Kidney (tissue), 14 donors: ENCODE measurements around the gene KCNT2. TPM values are rescaled to one million over a fixed set of nuclear protein-coding genes. Genes with fewer than 3 reads are reported as not detected.

Source experiments
- DNase-seq, 5 donors: peaks; one replicate each; pipeline ENCODE4 v3.0.0-alpha.2; 2013 to 2020
- FAIRE-seq: peaks from 2 replicates; lab custom pipeline; 2012; peaks lifted over from hg19 to GRCh38; lab: Jason Lieb, UNC
- H3K27ac ChIP-seq, 2 donors: one replicate each; pipeline ENCODE4 v1.7.0; 2013; ENCODE audit warnings: low read depth in 2 of 2, low read length in 2 of 2, inconsistent platforms in 1 of 2
- H3K27me3 ChIP-seq: one replicate; pipeline ENCODE4 v1.7.1; 2013; ENCODE audit warnings: low read length, inconsistent platforms; ENCODE audit not compliant: control insufficient read depth, insufficient read depth
- H3K36me3 ChIP-seq, 3 donors: one replicate each; pipeline versions ENCODE4 v1.7.0 to v1.7.1; 2013; ENCODE audit warnings: low read length in 3 of 3, control low read depth in 1 of 3, inconsistent platforms in 1 of 3; ENCODE audit not compliant: insufficient read depth in 3 of 3, control insufficient read depth in 2 of 3
- H3K4me1 ChIP-seq, 3 donors: one replicate each; pipeline versions ENCODE4 v1.7.0 to v1.7.1; 2013; ENCODE audit warnings: low read length in 3 of 3, inconsistent platforms in 1 of 3, low read depth in 1 of 3; ENCODE audit not compliant: control insufficient read depth in 2 of 3, insufficient read depth in 2 of 3
- H3K4me3 ChIP-seq, 3 donors: one replicate each; pipeline versions ENCODE4 v1.7.0 to v1.8.1; 2013; ENCODE audit warnings: low read length in 3 of 3, control low read depth in 1 of 3, inconsistent platforms in 1 of 3
- H3K9ac ChIP-seq, 3 donors: one replicate each; pipeline versions ENCODE4 v1.7.0 to v1.7.1; 2013; ENCODE audit warnings: low read length in 3 of 3, control low read depth in 1 of 3, inconsistent platforms in 1 of 3
- H3K9me3 ChIP-seq, 3 donors: one replicate each; pipeline versions ENCODE4 v1.7.0 to v1.7.1; 2013; ENCODE audit warnings: low read length in 3 of 3, control low read depth in 1 of 3, inconsistent platforms in 1 of 3; ENCODE audit not compliant: control insufficient read depth in 2 of 3, insufficient read depth in 1 of 3
- intact Hi-C: fragments of 100-400 bp; cut with DNase I; formaldehyde crosslinking; loops from one replicate; pipeline ENCODE4 v1.11.1; 2022
- polyA plus RNA-seq: library from polyadenylated mRNA; stranded (reverse); fragments of 350-450 nt; fragmentation: Illumina TruSeq; extraction: RNeasy Lipid Tissue Mini Kit (QIAGEN cat#74804); gene quantifications from one replicate; pipeline ENCODE4 v1.2.3, GENCODE V29; 2014; ENCODE audit warnings: low read depth, low replicate concordance; ENCODE audit not compliant: insufficient read depth
- total RNA-seq: library from RNA; stranded (reverse); fragmentation: NEBNext Ultra II Directional; extraction: Animal tissue kit (Norgen Biotek cat#: 25700); gene quantifications from one replicate; pipeline ENCODE4 v1.2.1, GENCODE V29; 2021
- TF ChIP-seq, protein P1 (sequence below): IDR thresholded peaks from 3 replicates; pipeline ENCODE4 v1.5.1; 2012; ENCODE audit warnings: mild to moderate bottlenecking, moderate library complexity, borderline replicate concordance; ENCODE audit not compliant: insufficient read depth; ENCODE audit errors: extremely low read depth
- donor health status: control.
- donor health status: control.
- donor health status: control.
- donor health status: control.
- donor health status: control.
- donor health status: DM: yes; HTN: yes; CAD: no.
- donor health status: Normal renal cell carcinoma (clear cell type).

Gene KCNT2
- total and polyA plus RNA-seq, 2 donors from 2014 or later: 0.39 to 6.3 TPM

DNA sequence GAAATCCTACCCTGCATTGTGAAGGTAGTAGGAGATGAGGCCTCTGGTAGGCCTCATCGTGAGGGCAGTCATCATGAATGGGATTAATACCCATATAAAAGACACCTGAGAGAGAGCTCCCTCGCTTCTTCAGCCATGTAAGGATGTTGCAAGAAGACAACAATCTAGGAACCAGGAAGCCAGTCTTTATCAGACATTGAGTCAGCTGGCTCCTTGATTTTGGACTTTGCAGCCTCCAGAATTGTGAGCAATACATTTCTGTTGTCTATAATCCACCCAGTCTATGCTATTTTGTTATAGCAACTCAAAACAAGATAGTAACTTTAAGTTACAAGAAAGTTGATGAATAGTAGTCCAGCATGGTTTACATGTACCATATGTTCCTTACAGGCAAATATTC is 208.5 kb downstream of the KCNT2 start:
- FAIRE-seq (no peak), DNase-seq (no peak)
- Histone ChIP-seq H3K36me3 (no peaks in the 10 kb centered on the region), H3K27me3 (no peaks in the 10 kb centered on the region), H3K9me3 (no peaks in the 10 kb centered on the region), H3K4me3 (no peak overlapping the region), H3K4me1 (no peaks in the 10 kb centered on the region), H3K27ac (no peak overlapping the region), H3K9ac (no peak overlapping the region)
- intact Hi-C loops: no loop called here
- TF ChIP-seq, protein P1, sequence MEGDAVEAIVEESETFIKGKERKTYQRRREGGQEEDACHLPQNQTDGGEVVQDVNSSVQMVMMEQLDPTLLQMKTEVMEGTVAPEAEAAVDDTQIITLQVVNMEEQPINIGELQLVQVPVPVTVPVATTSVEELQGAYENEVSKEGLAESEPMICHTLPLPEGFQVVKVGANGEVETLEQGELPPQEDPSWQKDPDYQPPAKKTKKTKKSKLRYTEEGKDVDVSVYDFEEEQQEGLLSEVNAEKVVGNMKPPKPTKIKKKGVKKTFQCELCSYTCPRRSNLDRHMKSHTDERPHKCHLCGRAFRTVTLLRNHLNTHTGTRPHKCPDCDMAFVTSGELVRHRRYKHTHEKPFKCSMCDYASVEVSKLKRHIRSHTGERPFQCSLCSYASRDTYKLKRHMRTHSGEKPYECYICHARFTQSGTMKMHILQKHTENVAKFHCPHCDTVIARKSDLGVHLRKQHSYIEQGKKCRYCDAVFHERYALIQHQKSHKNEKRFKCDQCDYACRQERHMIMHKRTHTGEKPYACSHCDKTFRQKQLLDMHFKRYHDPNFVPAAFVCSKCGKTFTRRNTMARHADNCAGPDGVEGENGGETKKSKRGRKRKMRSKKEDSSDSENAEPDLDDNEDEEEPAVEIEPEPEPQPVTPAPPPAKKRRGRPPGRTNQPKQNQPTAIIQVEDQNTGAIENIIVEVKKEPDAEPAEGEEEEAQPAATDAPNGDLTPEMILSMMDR: no peak

DNA sequence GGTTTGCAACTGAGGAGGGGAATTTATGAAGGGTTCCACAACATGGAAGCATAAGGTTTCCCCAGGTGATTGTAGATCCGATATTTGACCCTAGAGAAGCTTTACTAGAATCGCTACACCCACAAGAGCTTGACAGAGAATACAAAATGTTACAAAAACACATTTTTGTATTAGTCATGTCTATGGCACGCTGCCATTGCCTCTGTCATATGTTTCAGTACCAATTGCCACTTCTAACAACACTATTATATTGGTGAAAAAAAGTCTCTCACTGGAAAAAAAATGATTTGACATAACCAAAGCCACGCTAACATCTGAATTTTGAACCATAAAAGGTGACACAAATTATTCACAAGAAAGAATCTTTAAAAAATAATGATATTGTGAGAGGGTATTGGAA is 214.5 kb downstream of the KCNT2 start:
- TF ChIP-seq, protein P1: no peak
- Histone ChIP-seq H3K9ac (no peak overlapping the region), H3K36me3 (no peaks in the 10 kb centered on the region), H3K4me3 (no peak overlapping the region), H3K4me1 (no peaks in the 10 kb centered on the region), H3K9me3 (no peaks in the 10 kb centered on the region), H3K27me3 (no peaks in the 10 kb centered on the region), H3K27ac (no peak overlapping the region)
- FAIRE-seq (no peak), DNase-seq (no peak)
- intact Hi-C loops: no loop called here

DNA sequence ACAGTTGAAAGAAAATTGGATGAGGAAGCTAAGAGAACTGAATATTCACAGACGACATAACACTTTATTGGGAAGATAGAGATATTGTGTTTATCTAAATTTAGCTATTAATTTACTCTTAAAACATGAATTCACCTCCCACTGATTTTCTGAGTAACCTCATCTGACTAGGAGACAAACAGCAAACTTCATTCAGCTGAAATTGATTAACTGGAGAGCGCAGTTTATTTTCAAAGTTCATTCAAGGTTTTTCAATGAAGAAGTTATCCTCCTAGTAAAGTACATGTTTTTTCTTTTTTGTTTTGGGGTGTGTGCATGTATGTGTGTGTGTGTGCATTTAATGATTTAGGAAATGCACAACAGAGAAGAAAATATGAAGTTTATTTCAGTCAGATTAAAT is 215.0 kb downstream of the KCNT2 start:
- no peak for FAIRE-seq

More for the DNA sequence above, 215.0 kb downstream of the KCNT2 start:
- no peaks in the 10 kb centered on the region for H3K9me3 ChIP-seq
- no peak for DNase-seq
- H3K36me3 ChIP-seq: no peaks in the 10 kb centered on the region
- H3K9ac ChIP-seq: no peak overlapping the region
- no peaks in the 10 kb centered on the region for H3K4me1 ChIP-seq
- intact Hi-C loops: no loop called here
- TF ChIP-seq, protein P1: no peak
- no peaks in the 10 kb centered on the region for H3K27me3 ChIP-seq
- no peak overlapping the region for H3K27ac ChIP-seq
- H3K4me3 ChIP-seq: no peak overlapping the region
